Activated CD4-positive, CD25-positive, alpha-beta regulatory T cell treated with anti-CD3 and anti-CD28 coated beads, Interleukin-2, amount 50 U/mL, for 72 hours (primary cell): ENCODE results near the gene FAM81B.

ENCODE experiments used
- DNase-seq: peaks from one replicate; pipeline ENCODE4 v3.0.0; 2021

FAM81B gene

DNA sequence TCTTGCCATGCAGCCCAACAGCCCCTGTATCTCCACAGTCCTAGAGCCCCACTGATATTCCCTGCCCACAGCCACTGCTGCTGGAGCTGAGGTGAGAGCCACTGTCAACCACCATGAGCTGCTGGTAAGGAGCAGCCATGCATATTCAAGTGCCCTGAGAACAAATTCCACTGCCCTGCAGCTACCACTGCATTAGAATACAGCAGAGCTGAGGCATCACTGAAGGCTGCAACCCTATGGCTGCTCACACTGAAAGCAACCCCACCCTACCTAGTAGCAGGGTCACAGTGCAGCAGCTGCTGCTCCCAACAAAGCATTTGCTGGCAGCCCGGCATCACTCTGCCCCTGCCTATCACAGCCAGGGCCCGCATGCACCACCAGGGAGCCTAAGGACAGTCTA, 95.0 kb downstream of the FAM81B start:
- DNase-seq = no peak

DNA sequence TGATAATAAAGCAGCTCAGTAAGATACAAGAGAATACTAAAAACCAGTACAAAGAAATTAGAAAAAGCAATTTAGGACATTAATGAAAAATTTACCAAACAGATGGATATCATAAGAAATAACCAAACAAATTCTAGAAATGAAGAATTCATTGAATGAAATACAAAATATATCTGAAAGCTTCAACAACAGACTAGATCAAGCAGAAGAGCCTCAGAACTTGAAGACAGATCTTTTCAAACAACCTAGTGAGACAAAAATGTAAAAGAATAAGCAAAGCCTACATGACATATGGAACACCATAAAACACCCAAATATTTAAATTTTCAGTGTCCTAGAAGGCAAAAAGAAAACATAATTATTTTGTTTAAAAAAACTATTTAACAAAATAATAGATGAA, 96.7 kb downstream of the FAM81B start:
- no peak for DNase-seq
